Measurements from ENCODE around the gene BEX3.

- TF ChIP-seq POLR2A (IDR thresholded peaks at IDR 0.05) (no peak), CTCF (IDR thresholded peaks at IDR 0.05) (no peak)
Observed at GRCh38 chrX:103382877-103383276, 6.5 kb downstream of the BEX3 start.
